Measurements from ENCODE around the gene NONO.
"Not testable (repeated sequence)": the region's sequence is repeated elsewhere in the genome, so short reads cannot be mapped to it uniquely, and the experiment has no call there.

The NONO gene

GRCh38 chrX:71253253-71254091 lies 30.0 kb upstream of the NONO start:
- peak overlapping the region; percentile 91 for H3K9ac ChIP-seq (ENCODE audit: low read length)
- H2BK15ac ChIP-seq (replicated peaks; ENCODE audit: low read depth): no peak overlapping the region
- H3K79me2 ChIP-seq (ENCODE audit: control insufficient read depth, insufficient read depth, low read length): peaks cover 16% of the 10 kb centered on the region
- H3K18ac ChIP-seq (ENCODE audit: low read length): peak overlapping the region; percentile 69
- H2BK120ac ChIP-seq (ENCODE audit: low read depth, low read length): no peak overlapping the region
- peaks cover 2% of the 10 kb centered on the region for H3K36me3 ChIP-seq (ENCODE audit: control insufficient read depth, insufficient read depth, low read length)
- H3K79me1 ChIP-seq (ENCODE audit: low read length): peaks cover 1% of the 10 kb centered on the region
- H4K5ac ChIP-seq (ENCODE audit: low read length): no peak overlapping the region
- peak overlapping the region; percentile 83 for H3K4me3 ChIP-seq (ENCODE audit: low read length)
- peak overlapping the region; percentile 90 for H3K27ac ChIP-seq (ENCODE audit: low read depth, low read length)
- peak overlapping the region; percentile 34 for H3K4me2 ChIP-seq (ENCODE audit: low read length)
- peak overlapping the region; percentile 95 for H3K4ac ChIP-seq (ENCODE audit: low read depth, low read length)
- H2BK5ac ChIP-seq (ENCODE audit: low read length): peak overlapping the region; percentile 80
- H3K4me1 ChIP-seq (ENCODE audit: control insufficient read depth, low read depth, low read length): no peaks in the 10 kb centered on the region
- no peaks in the 10 kb centered on the region for H3K27me3 ChIP-seq (ENCODE audit: insufficient read depth, low read length, poor library complexity)
- no CpG with 5 or more reads among the region's 35 CpGs for WGBS (ENCODE audit: extremely low coverage, insufficient coverage, low lambda C conversion rate)
- no peak overlapping the region for H3K23ac ChIP-seq (ENCODE audit: low read length)
- no peak overlapping the region for H2AK5ac ChIP-seq (ENCODE audit: low read length)
- H3K56ac ChIP-seq (ENCODE audit: low read length): peak overlapping the region; percentile 93
- DNase-seq: peak; percentile 60
- no peak overlapping the region for H4K8ac ChIP-seq (ENCODE audit: low read depth, low read length)

GRCh38 chrX:71254092-71254963 lies 29.1 kb upstream of the NONO start, which contains the start of gene ZMYM3:
TSS of gene ZMYM3 (minus strand) at chrX:71254140. CDS start at chrX:71253255, 885 bp downstream.
- no CpG with 5 or more reads among the region's 54 CpGs for WGBS (ENCODE audit: extremely low coverage, insufficient coverage, low lambda C conversion rate)
- no peak within 1 kb of the TSS for H4K8ac ChIP-seq (ENCODE audit: low read depth, low read length)
- peaks cover 1% of the 10 kb centered on the region for H3K79me1 ChIP-seq (ENCODE audit: low read length)
- peak within 1 kb of the TSS; percentile 93 for H3K56ac ChIP-seq (ENCODE audit: low read length)
- peak within 1 kb of the TSS; percentile 58 for H3K4me2 ChIP-seq (ENCODE audit: low read length)
- H3K36me3 ChIP-seq (ENCODE audit: control insufficient read depth, insufficient read depth, low read length): no peaks in the 10 kb centered on the region
- H3K4me1 ChIP-seq (ENCODE audit: control insufficient read depth, low read depth, low read length): no peaks in the 10 kb centered on the region
- H2BK120ac ChIP-seq (ENCODE audit: low read depth, low read length): no peak within 1 kb of the TSS
- H3K4me3 ChIP-seq (ENCODE audit: low read length): peak within 1 kb of the TSS; percentile 83
- H2AK5ac ChIP-seq (ENCODE audit: low read length): no peak within 1 kb of the TSS
- H2BK5ac ChIP-seq (ENCODE audit: low read length): peak within 1 kb of the TSS; percentile 80
- H4K5ac ChIP-seq (ENCODE audit: low read length): no peak within 1 kb of the TSS
- no peak within 1 kb of the TSS for H3K23ac ChIP-seq (ENCODE audit: low read length)
- peak within 1 kb of the TSS; percentile 91 for H3K9ac ChIP-seq (ENCODE audit: low read length)
- peaks cover 16% of the 10 kb centered on the region for H3K79me2 ChIP-seq (ENCODE audit: control insufficient read depth, insufficient read depth, low read length)
- peak; percentile 94 for DNase-seq
- H3K4ac ChIP-seq (ENCODE audit: low read depth, low read length): peak within 1 kb of the TSS; percentile 96
- no peak within 1 kb of the TSS for H2BK15ac ChIP-seq (replicated peaks; ENCODE audit: low read depth)
- H3K27me3 ChIP-seq (ENCODE audit: insufficient read depth, low read length, poor library complexity): no peaks in the 10 kb centered on the region
- peak within 1 kb of the TSS; percentile 83 for H3K18ac ChIP-seq (ENCODE audit: low read length)
- H3K27ac ChIP-seq (ENCODE audit: low read depth, low read length): peak within 1 kb of the TSS; percentile 90

- WGBS (ENCODE audit: extremely low coverage, insufficient coverage, low lambda C conversion rate): no CpG with 5 or more reads among the region's 6 CpGs
- H3K56ac ChIP-seq (ENCODE audit: low read length): no peak overlapping the region
- no peak overlapping the region for H3K4me2 ChIP-seq (ENCODE audit: low read length)
- no peak overlapping the region for H2AK5ac ChIP-seq (ENCODE audit: low read length)
- H3K27ac ChIP-seq (ENCODE audit: low read depth, low read length): no peak overlapping the region
- H3K4ac ChIP-seq (ENCODE audit: low read depth, low read length): no peak overlapping the region
- peaks cover 16% of the 10 kb centered on the region for H3K79me2 ChIP-seq (ENCODE audit: control insufficient read depth, insufficient read depth, low read length)
- no peak overlapping the region for H2BK120ac ChIP-seq (ENCODE audit: low read depth, low read length)
- H3K36me3 ChIP-seq (ENCODE audit: control insufficient read depth, insufficient read depth, low read length): no peaks in the 10 kb centered on the region
- DNase-seq: no peak
- H3K27me3 ChIP-seq (ENCODE audit: insufficient read depth, low read length, poor library complexity): no peaks in the 10 kb centered on the region
- H3K4me3 ChIP-seq (ENCODE audit: low read length): no peak overlapping the region
- H2BK15ac ChIP-seq (replicated peaks; ENCODE audit: low read depth): no peak overlapping the region
- no peaks in the 10 kb centered on the region for H3K4me1 ChIP-seq (ENCODE audit: control insufficient read depth, low read depth, low read length)
- H4K8ac ChIP-seq (ENCODE audit: low read depth, low read length): no peak overlapping the region
- no peak overlapping the region for H3K18ac ChIP-seq (ENCODE audit: low read length)
- H2BK5ac ChIP-seq (ENCODE audit: low read length): no peak overlapping the region
- no peak overlapping the region for H3K23ac ChIP-seq (ENCODE audit: low read length)
- H4K5ac ChIP-seq (ENCODE audit: low read length): no peak overlapping the region
- no peaks in the 10 kb centered on the region for H3K79me1 ChIP-seq (ENCODE audit: low read length)
- no peak overlapping the region for H3K9ac ChIP-seq (ENCODE audit: low read length)
Measured at GRCh38 chrX:71256051-71256450, 27.4 kb upstream of the NONO start.

- DNase-seq: no peak
- Histone ChIP-seq H2BK15ac (replicated peaks; ENCODE audit: low read depth) (no peak overlapping the region), H3K4me3 (ENCODE audit: low read length) (no peak overlapping the region)
Measured at GRCh38 chrX:71256856-71257255, 26.6 kb upstream of the NONO start.

GRCh38 chrX:71268624-71269023 lies 14.8 kb upstream of the NONO start:
- not testable (repeated sequence) for H3K79me1 ChIP-seq (ENCODE audit: low read length); H3K27me3 ChIP-seq (ENCODE audit: insufficient read depth, low read length, poor library complexity)

More at GRCh38 chrX:71256856-71257255, 26.6 kb upstream of the NONO start:
- Histone ChIP-seq H3K23ac (ENCODE audit: low read length) (no peak overlapping the region), H2BK120ac (ENCODE audit: low read depth, low read length) (no peak overlapping the region), H3K36me3 (ENCODE audit: control insufficient read depth, insufficient read depth, low read length) (no peaks in the 10 kb centered on the region), H3K9ac (ENCODE audit: low read length) (no peak overlapping the region), H3K18ac (ENCODE audit: low read length) (no peak overlapping the region), H3K4ac (ENCODE audit: low read depth, low read length) (no peak overlapping the region), H3K4me2 (ENCODE audit: low read length) (no peak overlapping the region), H3K79me1 (ENCODE audit: low read length) (no peaks in the 10 kb centered on the region), H4K5ac (ENCODE audit: low read length) (no peak overlapping the region), H2BK5ac (ENCODE audit: low read length) (no peak overlapping the region), H2AK5ac (ENCODE audit: low read length) (no peak overlapping the region), H3K27me3 (ENCODE audit: insufficient read depth, low read length, poor library complexity) (no peaks in the 10 kb centered on the region), H3K27ac (ENCODE audit: low read depth, low read length) (no peak overlapping the region), H3K79me2 (ENCODE audit: control insufficient read depth, insufficient read depth, low read length) (peaks cover 13% of the 10 kb centered on the region), H4K8ac (ENCODE audit: low read depth, low read length) (no peak overlapping the region), H3K4me1 (ENCODE audit: control insufficient read depth, low read depth, low read length) (no peaks in the 10 kb centered on the region), H3K56ac (ENCODE audit: low read length) (no peak overlapping the region)
- no CpG with 5 or more reads among the region's 4 CpGs for whole genome bisulfite sequencing (ENCODE audit: extremely low coverage, insufficient coverage, low lambda C conversion rate)

More at GRCh38 chrX:71268624-71269023, 14.8 kb upstream of the NONO start:
- H3K27ac ChIP-seq (ENCODE audit: low read depth, low read length); H3K56ac ChIP-seq (ENCODE audit: low read length); H4K5ac ChIP-seq (ENCODE audit: low read length); H3K23ac ChIP-seq (ENCODE audit: low read length); H3K4ac ChIP-seq (ENCODE audit: low read depth, low read length); H3K18ac ChIP-seq (ENCODE audit: low read length); H3K4me3 ChIP-seq (ENCODE audit: low read length); H3K36me3 ChIP-seq (ENCODE audit: control insufficient read depth, insufficient read depth, low read length); H3K4me1 ChIP-seq (ENCODE audit: control insufficient read depth, low read depth, low read length); H2BK5ac ChIP-seq (ENCODE audit: low read length); H3K79me2 ChIP-seq (ENCODE audit: control insufficient read depth, insufficient read depth, low read length); H4K8ac ChIP-seq (ENCODE audit: low read depth, low read length); H2BK120ac ChIP-seq (ENCODE audit: low read depth, low read length); H2BK15ac ChIP-seq (replicated peaks; ENCODE audit: low read depth); H3K4me2 ChIP-seq (ENCODE audit: low read length); H3K9ac ChIP-seq (ENCODE audit: low read length); DNase-seq; H2AK5ac ChIP-seq (ENCODE audit: low read length): not testable (repeated sequence)
